ENCODE results near the gene C1orf226. TPM values are rescaled to one million over a fixed set of nuclear protein-coding genes. Genes with fewer than 3 reads are reported as not detected.
"Not testable (repeated sequence)": the region's sequence is repeated elsewhere in the genome, so short reads cannot be mapped to it uniquely, and the experiment has no call there.

Gene C1orf226
- total and polyA plus RNA-seq, 5 donors from 2014 or later, result 0.10 to 0.14 TPM; not detected in 3

DNA sequence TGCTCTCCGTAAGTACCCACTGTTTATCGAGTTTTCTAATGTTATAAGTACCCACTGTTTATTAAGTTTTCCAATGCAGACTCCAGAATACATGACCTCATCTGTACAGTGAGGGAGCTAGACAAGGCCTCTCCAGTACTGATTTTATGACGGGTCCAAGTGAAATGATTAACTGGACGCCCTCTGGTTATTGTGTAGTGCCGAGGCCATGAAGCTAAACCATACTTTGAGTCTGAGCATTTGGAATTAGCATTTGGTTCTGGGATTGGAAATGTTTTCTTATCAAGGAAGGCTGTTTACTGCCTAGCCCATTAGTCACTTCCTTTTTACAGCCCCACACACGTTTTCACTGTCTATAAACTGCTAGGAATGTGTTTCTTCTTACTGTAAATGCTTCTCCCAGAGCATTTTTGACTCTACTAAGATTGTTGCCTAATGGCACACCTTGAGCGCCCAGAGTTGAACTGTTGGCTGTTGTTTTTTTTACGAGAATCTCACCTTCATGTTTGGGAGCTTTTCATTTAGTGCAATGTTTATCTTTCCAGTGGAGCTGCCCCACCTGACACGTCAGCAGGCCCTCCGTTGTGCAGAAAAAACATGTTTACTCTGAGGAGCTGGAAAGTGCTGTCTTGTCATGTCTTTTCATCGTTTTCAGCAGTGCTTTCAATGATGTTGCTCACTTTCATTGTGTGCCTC, 31.7 kb upstream of the C1orf226 start:
- no peaks in the 10 kb centered on the region for H3K9me3 ChIP-seq (ENCODE audit: control insufficient read depth in 2 of 2, low read length in 2 of 2)
- no peak overlapping the region for H3K4me3 ChIP-seq (ENCODE audit: low read depth, low read length)
- no peak overlapping the region for H3K27ac Mint-ChIP-seq
- no peak overlapping the region for H3K27ac ChIP-seq (ENCODE audit: insufficient read depth, low read length, poor library complexity, severe bottlenecking)
- no peaks in the 10 kb centered on the region for H3K36me3 ChIP-seq (ENCODE audit: control insufficient read depth, insufficient read depth, low read length)
- ATAC-seq (ENCODE audit: low read depth in 2 of 2) (no peak), DNase-seq (no peak)
- H3K27me3 ChIP-seq (ENCODE audit: control insufficient read depth, insufficient read depth, low read length), result peaks cover 3% of the 10 kb centered on the region
- H3K27me3 Mint-ChIP-seq, result peaks cover 12% of the 10 kb centered on the region
- no peaks in the 10 kb centered on the region for H3K9me3 Mint-ChIP-seq
- H3K36me3 Mint-ChIP-seq, result no peaks in the 10 kb centered on the region
- H3K4me3 Mint-ChIP-seq, result no peak overlapping the region
- no peaks in the 10 kb centered on the region for H3K4me1 ChIP-seq (ENCODE audit: control insufficient read depth, insufficient read depth, low read length, poor library complexity, severe bottlenecking)
- H3K4me1 Mint-ChIP-seq, result no peaks in the 10 kb centered on the region

DNA sequence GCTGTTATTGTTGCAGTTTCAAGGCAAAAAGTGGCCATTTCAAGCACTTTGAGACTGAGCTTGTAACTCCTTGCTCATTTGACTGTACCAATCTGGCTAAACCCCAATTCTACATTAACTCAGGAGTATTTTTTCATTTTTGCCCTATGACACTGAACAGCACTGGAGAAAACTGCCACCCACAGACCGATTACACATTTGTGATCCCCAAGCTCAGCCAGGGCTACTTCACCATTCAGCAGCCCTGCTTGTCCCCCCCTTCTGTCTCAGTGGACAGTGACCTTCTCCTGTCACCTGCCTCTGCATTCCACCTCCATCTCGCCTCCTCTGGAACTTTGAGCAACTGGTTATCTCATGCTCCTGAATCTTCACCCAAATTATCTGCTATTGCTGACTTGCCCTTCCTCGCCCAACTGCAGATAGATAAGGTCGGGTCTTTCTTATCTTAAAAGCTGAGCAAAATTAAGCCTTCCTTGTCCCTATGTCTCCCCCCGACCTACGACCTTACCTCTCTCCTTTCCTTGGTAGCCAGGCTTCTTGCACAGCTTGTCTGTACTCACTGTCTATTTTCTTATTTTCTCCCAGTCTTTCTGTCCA, 30.2 kb upstream of the C1orf226 start:
- H3K36me3 ChIP-seq (ENCODE audit: control insufficient read depth, insufficient read depth, low read length), result no peaks in the 10 kb centered on the region
- no peak overlapping the region for H3K27ac ChIP-seq (ENCODE audit: insufficient read depth, low read length, poor library complexity, severe bottlenecking)
- Mint-ChIP-seq H3K4me1 (no peaks in the 10 kb centered on the region), H3K27me3 (peaks cover 15% of the 10 kb centered on the region), H3K36me3 (no peaks in the 10 kb centered on the region), H3K27ac (no peak overlapping the region), H3K4me3 (no peak overlapping the region), H3K9me3 (no peaks in the 10 kb centered on the region)
- no peak overlapping the region for H3K4me3 ChIP-seq (ENCODE audit: low read depth, low read length)
- DNase-seq (no peak), ATAC-seq (ENCODE audit: low read depth in 2 of 2) (no peak)
- no peaks in the 10 kb centered on the region for H3K4me1 ChIP-seq (ENCODE audit: control insufficient read depth, insufficient read depth, low read length, poor library complexity, severe bottlenecking)
- peaks cover 3% of the 10 kb centered on the region for H3K27me3 ChIP-seq (ENCODE audit: control insufficient read depth, insufficient read depth, low read length)
- H3K9me3 ChIP-seq (ENCODE audit: control insufficient read depth in 2 of 2, low read length in 2 of 2), result no peaks in the 10 kb centered on the region

DNA sequence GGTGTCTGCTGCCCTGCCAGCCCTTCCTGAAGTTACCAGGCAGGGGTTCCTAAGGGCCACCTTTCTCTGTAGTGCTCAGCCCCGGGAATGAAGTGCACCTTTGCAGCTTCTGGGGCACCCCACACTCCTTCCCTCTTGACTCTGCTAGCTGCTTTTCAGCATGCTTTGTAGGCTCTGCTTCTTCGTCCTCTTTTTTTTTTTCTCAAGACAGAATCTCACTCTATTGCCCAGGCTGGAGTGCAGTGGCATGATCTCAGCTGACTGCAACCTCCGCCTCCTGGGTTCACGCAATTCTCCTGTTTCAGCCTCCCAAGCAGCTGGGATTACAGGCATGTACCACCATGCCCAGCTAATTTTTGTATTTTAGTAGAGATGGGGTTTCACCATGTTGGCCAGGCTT, 29.7 kb upstream of the C1orf226 start:
- H3K27ac ChIP-seq (ENCODE audit: insufficient read depth, low read length, poor library complexity, severe bottlenecking); ATAC-seq (ENCODE audit: low read depth in 2 of 2); H3K36me3 ChIP-seq (ENCODE audit: control insufficient read depth, insufficient read depth, low read length); DNase-seq; H3K27me3 ChIP-seq (ENCODE audit: control insufficient read depth, insufficient read depth, low read length); H3K27ac Mint-ChIP-seq; H3K9me3 Mint-ChIP-seq; H3K36me3 Mint-ChIP-seq; H3K4me3 ChIP-seq (ENCODE audit: low read depth, low read length); H3K4me3 Mint-ChIP-seq; H3K4me1 Mint-ChIP-seq; H3K4me1 ChIP-seq (ENCODE audit: control insufficient read depth, insufficient read depth, low read length, poor library complexity, severe bottlenecking); H3K9me3 ChIP-seq (ENCODE audit: control insufficient read depth in 2 of 2, low read length in 2 of 2): not testable (repeated sequence)
- peaks cover 18% of the 10 kb centered on the region for H3K27me3 Mint-ChIP-seq

GRCh38 chr1:162353078-162353477, 28.4 kb upstream of the C1orf226 start:
- ATAC-seq (ENCODE audit: low read depth in 2 of 2), result no peak
- no peak for DNase-seq
- no peak overlapping the region for H3K4me3 Mint-ChIP-seq

GRCh38 chr1:162353702-162354101, 27.8 kb upstream of the C1orf226 start:
- Mint-ChIP-seq H3K9me3 (no peaks in the 10 kb centered on the region), H3K36me3 (no peaks in the 10 kb centered on the region), H3K27ac (no peak overlapping the region), H3K27me3 (peaks cover 20% of the 10 kb centered on the region), H3K4me1 (no peaks in the 10 kb centered on the region), H3K4me3 (no peak overlapping the region)
- no peaks in the 10 kb centered on the region for H3K9me3 ChIP-seq (ENCODE audit: control insufficient read depth in 2 of 2, low read length in 2 of 2)
- H3K36me3 ChIP-seq (ENCODE audit: control insufficient read depth, insufficient read depth, low read length), result no peaks in the 10 kb centered on the region
- H3K27ac ChIP-seq (ENCODE audit: insufficient read depth, low read length, poor library complexity, severe bottlenecking), result no peak overlapping the region
- no peaks in the 10 kb centered on the region for H3K4me1 ChIP-seq (ENCODE audit: control insufficient read depth, insufficient read depth, low read length, poor library complexity, severe bottlenecking)
- H3K4me3 ChIP-seq (ENCODE audit: low read depth, low read length), result no peak overlapping the region
- DNase-seq (no peak), ATAC-seq (ENCODE audit: low read depth in 2 of 2) (no peak)
- peaks cover 3% of the 10 kb centered on the region for H3K27me3 ChIP-seq (ENCODE audit: control insufficient read depth, insufficient read depth, low read length)

More at GRCh38 chr1:162353078-162353477, 28.4 kb upstream of the C1orf226 start:
- Histone ChIP-seq H3K4me1 (ENCODE audit: control insufficient read depth, insufficient read depth, low read length, poor library complexity, severe bottlenecking) (no peaks in the 10 kb centered on the region), H3K27ac (ENCODE audit: insufficient read depth, low read length, poor library complexity, severe bottlenecking) (no peak overlapping the region), H3K4me3 (ENCODE audit: low read depth, low read length) (no peak overlapping the region), H3K27me3 (ENCODE audit: control insufficient read depth, insufficient read depth, low read length) (peaks cover 3% of the 10 kb centered on the region), H3K9me3 (ENCODE audit: control insufficient read depth in 2 of 2, low read length in 2 of 2) (no peaks in the 10 kb centered on the region), H3K36me3 (ENCODE audit: control insufficient read depth, insufficient read depth, low read length) (no peaks in the 10 kb centered on the region)
- Mint-ChIP-seq H3K9me3 (no peaks in the 10 kb centered on the region), H3K27ac (no peak overlapping the region), H3K36me3 (no peaks in the 10 kb centered on the region), H3K27me3 (peaks cover 20% of the 10 kb centered on the region), H3K4me1 (no peaks in the 10 kb centered on the region)

- no peaks in the 10 kb centered on the region for H3K36me3 ChIP-seq (ENCODE audit: control insufficient read depth, insufficient read depth, low read length)
- Mint-ChIP-seq H3K27ac (no peak overlapping the region), H3K36me3 (no peaks in the 10 kb centered on the region), H3K4me1 (no peaks in the 10 kb centered on the region), H3K4me3 (no peak overlapping the region), H3K27me3 (peaks cover 14% of the 10 kb centered on the region), H3K9me3 (no peaks in the 10 kb centered on the region)
- DNase-seq (no peak), ATAC-seq (ENCODE audit: low read depth in 2 of 2) (no peak)
- H3K27ac ChIP-seq (ENCODE audit: insufficient read depth, low read length, poor library complexity, severe bottlenecking), result no peak overlapping the region
- no peaks in the 10 kb centered on the region for H3K27me3 ChIP-seq (ENCODE audit: control insufficient read depth, insufficient read depth, low read length)
- H3K9me3 ChIP-seq (ENCODE audit: control insufficient read depth in 2 of 2, low read length in 2 of 2), result no peaks in the 10 kb centered on the region
- H3K4me1 ChIP-seq (ENCODE audit: control insufficient read depth, insufficient read depth, low read length, poor library complexity, severe bottlenecking), result no peaks in the 10 kb centered on the region
- no peak overlapping the region for H3K4me3 ChIP-seq (ENCODE audit: low read depth, low read length)
Observed at GRCh38 chr1:162357681-162358266, 23.8 kb upstream of the C1orf226 start.

GRCh38 chr1:162358928-162359327, 22.6 kb upstream of the C1orf226 start:
- DNase-seq, result no peak
- no peak overlapping the region for H3K4me3 ChIP-seq (ENCODE audit: low read depth, low read length)
- Mint-ChIP-seq H3K27ac (no peak overlapping the region), H3K36me3 (no peaks in the 10 kb centered on the region), H3K9me3 (no peaks in the 10 kb centered on the region), H3K4me3 (no peak overlapping the region), H3K4me1 (no peaks in the 10 kb centered on the region), H3K27me3 (peaks cover 13% of the 10 kb centered on the region)
- no peaks in the 10 kb centered on the region for H3K27me3 ChIP-seq (ENCODE audit: control insufficient read depth, insufficient read depth, low read length)
- no peak for ATAC-seq (ENCODE audit: low read depth in 2 of 2)
- no peaks in the 10 kb centered on the region for H3K36me3 ChIP-seq (ENCODE audit: control insufficient read depth, insufficient read depth, low read length)
- no peaks in the 10 kb centered on the region for H3K9me3 ChIP-seq (ENCODE audit: control insufficient read depth in 2 of 2, low read length in 2 of 2)
- no peak overlapping the region for H3K27ac ChIP-seq (ENCODE audit: insufficient read depth, low read length, poor library complexity, severe bottlenecking)
- no peaks in the 10 kb centered on the region for H3K4me1 ChIP-seq (ENCODE audit: control insufficient read depth, insufficient read depth, low read length, poor library complexity, severe bottlenecking)
